Gastroesophageal sphincter (tissue), 4 donors: ENCODE results near the gene IGF2R. TPM values are rescaled to one million over a fixed set of nuclear protein-coding genes. Genes with fewer than 3 reads are reported as not detected.
"Not testable (repeated sequence)": the region's sequence is repeated elsewhere in the genome, so short reads cannot be mapped to it uniquely, and the experiment has no call there.

Source experiments
- ATAC-seq: fragments of 150-250 bp; one replicate; pipeline ENCODE4 v1.9.1; 2016; ENCODE audit warnings: mild to moderate bottlenecking, moderate library complexity
- H3K27ac ChIP-seq, 4 donors: fragments of 200-600 bp; sonication (generic) in 3 of 4; 1 replicate in 3 of 4; 2 replicates in 1 of 4; pipeline ENCODE4 v1.5.1; 2016 to 2019
- H3K27me3 ChIP-seq: fragments of 200-600 bp; sonication (generic); one replicate; pipeline ENCODE4 v1.5.1; 2019
- H3K36me3 ChIP-seq, 2 donors: fragments of 200-600 bp; sonication (generic); one replicate each; pipeline ENCODE4 v1.5.1; 2019; ENCODE audit warnings: control low read depth in 1 of 2
- H3K4me1 ChIP-seq, 3 donors: fragments of 200-600 bp; sonication (generic); 1 replicate in 2 of 3; 2 replicates in 1 of 3; pipeline ENCODE4 v1.5.1; 2016 to 2019; ENCODE audit warnings: control low read depth in 2 of 3
- H3K4me3 ChIP-seq, 2 donors: fragments of 200-600 bp; sonication (generic); one replicate each; pipeline ENCODE4 v1.5.1; 2019; ENCODE audit warnings: mild to moderate bottlenecking in 1 of 2, moderate library complexity in 1 of 2
- H3K9me3 ChIP-seq, 3 donors: fragments of 200-600 bp; sonication (generic); one replicate each; pipeline ENCODE4 v1.5.1; 2017 to 2019; ENCODE audit warnings: control low read depth in 2 of 3
- EP300 ChIP-seq: sonication (generic); formaldehyde crosslinking; IDR thresholded peaks from one replicate; pipeline ENCODE4 v1.6.1; 2017; ENCODE audit warnings: antibody characterized with exemption, mild to moderate bottlenecking
- POLR2A ChIP-seq, 2 donors: fragments of 450-650 bp; IDR thresholded peaks; one replicate each; pipeline ENCODE4 v1.6.1; 2017; ENCODE audit warnings: antibody characterized with exemption in 2 of 2, mild to moderate bottlenecking in 2 of 2, moderate library complexity in 1 of 2
- POLR2AphosphoS5 ChIP-seq: sonication (generic); formaldehyde crosslinking; IDR thresholded peaks from one replicate; pipeline ENCODE4 v1.6.1; 2017; ENCODE audit warnings: antibody characterized with exemption
- WGBS, 2 donors: methylation state at CpG; one replicate each; pipeline ENCODE4 v1.1.5; 2018; ENCODE audit warnings: low coverage in 1 of 2; 5-methylcytosine and 5-hydroxymethylcytosine counted together
- total RNA-seq, 4 donors: library from RNA; depleted of rRNA; stranded (reverse); fragments of >200 nt; gene quantifications; one replicate each; pipeline ENCODE4 v1.1.0, GENCODE V29; 2016
- TF ChIP-seq, protein P1 (sequence below), 4 experiments: fragments of 200-600 bp in 2 of 4; fragments of 450-650 bp in 2 of 4; sonication (generic) in 1 of 4; IDR thresholded peaks; one replicate each; pipeline ENCODE4 v1.5.1; 2017 to 2019; ENCODE audit warnings: antibody characterized with exemption in 4 of 4, mild to moderate bottlenecking in 2 of 4, moderate library complexity in 2 of 4

IGF2R gene
- total RNA-seq, 4 donors from 2014 or later = 47.9 to 81.3 (median 52.7) TPM

GRCh38 chr6:160131636-160132296 is 162.9 kb downstream of the IGF2R start:
- Histone ChIP-seq H3K27ac (no peak overlapping the region), H3K4me3 (no peak overlapping the region), H3K9me3 (no peaks in the 10 kb centered on the region), H3K4me1 (no peaks in the 10 kb centered on the region), H3K36me3 (no peaks in the 10 kb centered on the region), H3K27me3 (no peaks in the 10 kb centered on the region)
- TF ChIP-seq POLR2A (IDR thresholded peaks at IDR 0.05) = no peak
- TF ChIP-seq, protein P1, sequence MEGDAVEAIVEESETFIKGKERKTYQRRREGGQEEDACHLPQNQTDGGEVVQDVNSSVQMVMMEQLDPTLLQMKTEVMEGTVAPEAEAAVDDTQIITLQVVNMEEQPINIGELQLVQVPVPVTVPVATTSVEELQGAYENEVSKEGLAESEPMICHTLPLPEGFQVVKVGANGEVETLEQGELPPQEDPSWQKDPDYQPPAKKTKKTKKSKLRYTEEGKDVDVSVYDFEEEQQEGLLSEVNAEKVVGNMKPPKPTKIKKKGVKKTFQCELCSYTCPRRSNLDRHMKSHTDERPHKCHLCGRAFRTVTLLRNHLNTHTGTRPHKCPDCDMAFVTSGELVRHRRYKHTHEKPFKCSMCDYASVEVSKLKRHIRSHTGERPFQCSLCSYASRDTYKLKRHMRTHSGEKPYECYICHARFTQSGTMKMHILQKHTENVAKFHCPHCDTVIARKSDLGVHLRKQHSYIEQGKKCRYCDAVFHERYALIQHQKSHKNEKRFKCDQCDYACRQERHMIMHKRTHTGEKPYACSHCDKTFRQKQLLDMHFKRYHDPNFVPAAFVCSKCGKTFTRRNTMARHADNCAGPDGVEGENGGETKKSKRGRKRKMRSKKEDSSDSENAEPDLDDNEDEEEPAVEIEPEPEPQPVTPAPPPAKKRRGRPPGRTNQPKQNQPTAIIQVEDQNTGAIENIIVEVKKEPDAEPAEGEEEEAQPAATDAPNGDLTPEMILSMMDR (IDR thresholded peaks at IDR 0.05) = no peak
- TF ChIP-seq POLR2AphosphoS5 = no peak
- TF ChIP-seq EP300 = no peak
- WGBS, 2 donors = 94 to 96% methylated on average over 10 to 11 of the region's 19 CpGs
- ATAC-seq = no peak

DNA sequence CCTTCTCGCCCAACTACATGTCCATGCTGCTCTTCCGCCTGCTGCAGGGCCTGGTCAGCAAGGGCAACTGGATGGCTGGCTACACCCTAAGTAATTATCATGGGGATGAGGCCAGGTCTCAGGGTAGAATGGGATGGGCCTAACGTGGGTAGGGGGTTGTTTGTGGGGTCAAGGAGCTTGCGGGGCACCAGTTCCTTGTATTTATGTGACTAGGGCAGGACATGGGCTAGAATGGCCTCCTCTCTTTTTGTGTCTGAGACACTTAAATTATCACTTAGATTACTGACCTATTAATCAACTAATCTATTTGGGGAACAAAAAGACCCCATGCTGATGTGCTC is 163.4 kb downstream of the IGF2R start:
- ATAC-seq = no peak
- TF ChIP-seq, protein P1 (IDR thresholded peaks at IDR 0.05) = no peak
- no peak for TF ChIP-seq EP300
- no peak for TF ChIP-seq POLR2A (IDR thresholded peaks at IDR 0.05)
- TF ChIP-seq POLR2AphosphoS5 = no peak
- Histone ChIP-seq H3K36me3 (no peaks in the 10 kb centered on the region), H3K4me3 (no peak overlapping the region), H3K27me3 (no peaks in the 10 kb centered on the region), H3K27ac (no peak overlapping the region), H3K4me1 (no peaks in the 10 kb centered on the region), H3K9me3 (no peaks in the 10 kb centered on the region)
- WGBS, 2 donors = 48% methylated on average over 2 of the region's 4 CpGs; no CpG with 5 or more reads in 1 of the 2 donors

- H3K27ac ChIP-seq = no peak overlapping the region
Observed at GRCh38 chr6:160132776-160133338, 164.0 kb downstream of the IGF2R start.

DNA sequence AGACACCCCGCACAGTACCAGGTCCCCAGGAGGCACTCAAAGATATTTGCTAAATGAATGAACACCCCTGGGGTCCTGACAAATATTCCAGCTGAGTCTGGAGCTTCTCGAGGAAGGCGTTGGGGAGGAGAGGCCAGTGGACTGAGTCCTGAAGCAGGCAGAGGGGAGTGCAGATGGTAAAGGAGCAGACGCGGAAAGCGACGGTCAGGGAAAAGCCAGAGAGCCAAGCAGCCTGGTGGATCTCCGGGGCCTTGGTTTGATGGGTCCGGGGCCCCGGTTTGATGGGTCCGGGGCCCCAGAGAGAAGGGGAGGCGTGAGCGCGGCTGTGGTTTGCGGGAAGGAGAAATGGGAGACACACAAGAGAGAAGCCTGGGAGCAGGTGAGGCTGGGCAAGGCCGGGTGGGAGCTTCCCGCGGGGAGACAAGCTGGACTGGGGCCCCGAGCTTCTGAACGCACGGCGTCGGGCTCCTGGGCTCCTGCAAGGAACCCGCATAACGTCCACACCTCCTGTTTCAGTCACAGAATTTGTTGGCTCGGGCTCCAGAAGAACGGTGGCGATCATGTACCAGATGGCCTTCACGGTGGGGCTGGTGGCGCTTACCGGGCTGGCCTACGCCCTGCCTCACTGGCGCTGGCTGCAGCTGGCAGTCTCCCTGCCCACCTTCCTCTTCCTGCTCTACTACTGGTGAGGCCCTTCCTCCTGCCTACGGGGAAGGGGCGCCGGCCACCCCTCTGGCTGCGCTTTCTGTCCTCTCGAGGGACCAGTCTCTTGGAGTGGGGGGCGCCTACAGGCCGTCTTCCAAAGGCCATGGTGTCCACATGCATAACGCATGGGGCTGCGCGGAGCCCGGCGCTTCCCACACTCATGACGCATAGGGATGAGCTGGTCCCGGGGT is 164.8 kb downstream of the IGF2R start:
- Histone ChIP-seq H3K4me1 (peaks cover 0 to 8% (median 0%) of the 10 kb centered on the region in 3 donors), H3K4me3 (no peak overlapping the region), H3K27me3 (no peaks in the 10 kb centered on the region), H3K36me3 (no peaks in the 10 kb centered on the region), H3K27ac (no peak overlapping the region), H3K9me3 (no peaks in the 10 kb centered on the region)
- WGBS, 2 donors = 79 to 81% methylated on average over 13 to 25 of the region's 47 CpGs
- TF ChIP-seq POLR2A (IDR thresholded peaks at IDR 0.05) (no peak), EP300 (no peak), POLR2AphosphoS5 (no peak)
- TF ChIP-seq, protein P1 (IDR thresholded peaks at IDR 0.05) = no peak
- no peak for ATAC-seq

More at GRCh38 chr6:160132776-160133338, 164.0 kb downstream of the IGF2R start:
- WGBS, 2 donors = 47 to 83% methylated on average over 7 to 9 of the region's 12 CpGs
- Histone ChIP-seq H3K4me1 (peaks cover 0 to under 1% (median 0%) of the 10 kb centered on the region in 3 donors), H3K9me3 (no peaks in the 10 kb centered on the region), H3K36me3 (no peaks in the 10 kb centered on the region), H3K4me3 (no peak overlapping the region), H3K27me3 (no peaks in the 10 kb centered on the region)
- peak; percentile 23 for ATAC-seq
- TF ChIP-seq, protein P1 (IDR thresholded peaks at IDR 0.05) = no peak
- no peak for TF ChIP-seq EP300
- no peak for TF ChIP-seq POLR2AphosphoS5
- TF ChIP-seq POLR2A (IDR thresholded peaks at IDR 0.05) = no peak

GRCh38 chr6:160134337-160134751 is 165.5 kb downstream of the IGF2R start:
- not testable (repeated sequence) for H3K36me3 ChIP-seq, H3K27ac ChIP-seq, H3K9me3 ChIP-seq, ATAC-seq, H3K27me3 ChIP-seq, H3K4me3 ChIP-seq
- no CpG with 5 or more reads among the region's 20 CpGs for WGBS, 2 donors
- H3K4me1 ChIP-seq = peaks cover 0 to 15% (median 0%) of the 10 kb centered on the region in 3 donors
